A549 (cell line): ENCODE results near the gene EXOC6. TPM values are rescaled to one million over a fixed set of nuclear protein-coding genes. Genes with fewer than 3 reads are reported as not detected.
"Not testable (repeated sequence)": the region's sequence is repeated elsewhere in the genome, so short reads cannot be mapped to it uniquely, and the experiment has no call there.

Source experiments
- ATAC-seq, 2 experiments: fragments of 200-7000 bp in 1 of 2; fragments of >200 bp in 1 of 2; cut with Nextera tagmentation in 1 of 2; cut with Tn5 transposase in 1 of 2; 3 replicates each; pipeline versions ENCODE4 v1.8.0 to v1.9.1; 2018 to 2020; ENCODE audit warnings: mild to moderate bottlenecking in 1 of 2, moderate library complexity in 1 of 2
- CTCF ChIA-PET: fragments of 300-600 bp; sonication (Branson Sonifier 250); formaldehyde crosslinking; extraction: SDS; loops from one replicate; lab custom pipeline; 2021; ENCODE audit warnings: antibody characterized with exemption, inconsistent platforms; lab: Yijun Ruan, JAX
- POLR2A ChIA-PET: fragments of 350-600 bp; formaldehyde crosslinking; extraction: SDS; loops from one replicate; lab custom pipeline; 2021; ENCODE audit warnings: antibody characterized with exemption, inconsistent platforms; lab: Yijun Ruan, JAX
- DNase-seq, 2 experiments: peaks; one replicate each; pipeline versions ENCODE4 v3.0.0 to v3.0.0-alpha.2; 2011 to 2016; ENCODE audit warnings: low read depth in 1 of 2, low spot score in 1 of 2
- FAIRE-seq: peaks from 2 replicates; lab custom pipeline; 2011; peaks lifted over from hg19 to GRCh38; lab: Jason Lieb, UNC
- H3K27ac ChIP-seq, 2 experiments: fragments of >200 bp; sonication (Bioruptor Twin); formaldehyde crosslinking; 3 replicates each; pipeline ENCODE4 v1.5.1; 2016 to 2017
- H3K4me1 ChIP-seq: fragments of >200 bp; sonication (Bioruptor Twin); formaldehyde crosslinking; 3 replicates; pipeline ENCODE4 v1.6.1; 2016
- H3K4me2 ChIP-seq: fragments of >200 bp; sonication (Bioruptor Twin); formaldehyde crosslinking; 3 replicates; pipeline ENCODE4 v1.6.1; 2016
- H3K4me3 ChIP-seq: fragments of >200 bp; sonication (Bioruptor Twin); formaldehyde crosslinking; 3 replicates; pipeline ENCODE4 v1.5.1; 2016
- H3K9me3 ChIP-seq: fragments of >200 bp; sonication (Bioruptor Twin); formaldehyde crosslinking; 3 replicates; pipeline ENCODE4 v1.6.1; 2016
- CHD4 ChIP-seq: fragments of 200-600 bp; sonication (generic); IDR thresholded peaks from 2 replicates; pipeline ENCODE4 v1.6.1; 2016; ENCODE audit warnings: antibody characterized with exemption, mild to moderate bottlenecking, borderline replicate concordance
- E2F6 ChIP-seq: IDR thresholded peaks from 2 replicates; pipeline ENCODE4 v1.6.1; 2012; ENCODE audit warnings: low read depth, borderline replicate concordance
- FOSB ChIP-seq: fragments of 250-450 bp; sonication (Bioruptor Pico); IDR thresholded peaks from 2 replicates; pipeline ENCODE4 v1.5.0; 2020; ENCODE audit warnings: mild to moderate bottlenecking, moderate library complexity
- FOSL2 ChIP-seq, 2 experiments: fragments of 450-650 bp in 1 of 2; fragments of >200 bp in 1 of 2; sonication (Bioruptor Twin) in 1 of 2; formaldehyde crosslinking; IDR thresholded peaks; 2 replicates each; pipeline versions ENCODE4 v1.5.0 to v1.6.1; 2016 to 2020; ENCODE audit warnings: mild to moderate bottlenecking in 1 of 2, moderate library complexity in 1 of 2
- FOXS1 ChIP-seq: fragments of 250-450 bp; sonication (Bioruptor Pico); IDR thresholded peaks from 2 replicates; pipeline ENCODE4 v1.5.0; 2020; ENCODE audit warnings: mild to moderate bottlenecking, moderate library complexity
- HEYL ChIP-seq: fragments of 250-450 bp; sonication (Bioruptor Pico); IDR thresholded peaks from 2 replicates; pipeline ENCODE4 v1.8.0; 2021; ENCODE audit warnings: mild to moderate bottlenecking, moderate library complexity
- JUN ChIP-seq, 2 experiments: fragments of >200 bp; sonication (Bioruptor Twin); formaldehyde crosslinking; IDR thresholded peaks; 2 replicates in 1 of 2; 3 replicates in 1 of 2; pipeline ENCODE4 v1.6.1; 2016 to 2017
- KDM1A ChIP-seq: fragments of 200-600 bp; sonication (generic); IDR thresholded peaks from 2 replicates; pipeline ENCODE4 v1.6.1; 2016; ENCODE audit warnings: low read depth, mild to moderate bottlenecking
- MAZ ChIP-seq: fragments of 150-350 bp; IDR thresholded peaks from 2 replicates; pipeline ENCODE4 v1.6.1; 2014; ENCODE audit warnings: antibody characterized with exemption, low read depth, low read length, borderline replicate concordance
- PHF8 ChIP-seq: fragments of 200-600 bp; sonication (generic); IDR thresholded peaks from 2 replicates; pipeline ENCODE4 v1.6.1; 2016; ENCODE audit warnings: low read depth, mild to moderate bottlenecking, antibody characterized with exemption, moderate library complexity, borderline replicate concordance
- POLR2A ChIP-seq: IDR thresholded peaks from 2 replicates; pipeline ENCODE4 v1.6.1; 2012; ENCODE audit warnings: mild to moderate bottlenecking, low read length
- RAD21 ChIP-seq, 2 experiments: fragments of >200 bp in 1 of 2; sonication (Bioruptor Twin) in 1 of 2; formaldehyde crosslinking in 1 of 2; IDR thresholded peaks in 1 of 2; conservative IDR thresholded peaks in 1 of 2; 2 replicates in 1 of 2; 3 replicates in 1 of 2; pipeline ENCODE4 v1.6.1; 2012 to 2018; ENCODE audit warnings: inconsistent platforms in 1 of 2
- RCOR1 ChIP-seq: fragments of 150-350 bp; IDR thresholded peaks from 2 replicates; pipeline ENCODE4 v1.6.1; 2014; ENCODE audit warnings: antibody characterized with exemption, low read length, low read depth
- SMC3 ChIP-seq: fragments of >200 bp; sonication (Bioruptor Twin); formaldehyde crosslinking; IDR thresholded peaks from 3 replicates; pipeline ENCODE4 v1.6.1; 2018; ENCODE audit warnings: inconsistent platforms
- TP53 ChIP-seq: fragments of 250-450 bp; sonication (Bioruptor Pico); IDR thresholded peaks from 2 replicates; pipeline ENCODE4 v1.5.0; 2021; ENCODE audit warnings: mild to moderate bottlenecking, moderate library complexity
- ZC3H11A ChIP-seq: fragments of 450-650 bp; IDR thresholded peaks from 2 replicates; pipeline ENCODE4 v1.6.1; 2014; ENCODE audit warnings: antibody characterized with exemption, mild to moderate bottlenecking
- ZSCAN20 ChIP-seq: fragments of 250-450 bp; sonication (Bioruptor Pico); IDR thresholded peaks from 2 replicates; pipeline ENCODE4 v1.8.0; 2022; ENCODE audit warnings: mild to moderate bottlenecking, moderate library complexity
- WGBS: methylation state at CpG from one replicate; pipeline ENCODE4 v1.1.6; 2017; ENCODE audit errors: missing lambda C conversion rate; 5-methylcytosine and 5-hydroxymethylcytosine counted together
- polyA plus RNA-seq, 4 experiments: library from polyadenylated mRNA; depleted of rRNA in 3 of 4; stranded (reverse); fragments of >200 nt; fragmentation: RNase III in 1 of 4; extraction: RNeasy Plus Mini Kit Qiagen cat#74134 plus additional on column Dnase treatment in 1 of 4; gene quantifications; 2 replicates in 3 of 4; 3 replicates in 1 of 4; pipeline ENCODE4 v1.2.3, GENCODE V29; 2011 to 2017

The EXOC6 gene
- polyA plus RNA-seq, 2 of the 4 experiments (the other 2 are of a cell fraction): 16.8 to 48.5 TPM

- FAIRE-seq: no peak
- Histone ChIP-seq H3K4me3 (no peak overlapping the region), H3K9me3 (0 out of 3 replicates have a peak, but pooled peaks cover 2% of the 10 kb centered on the region), H3K4me1 (no peaks in the 10 kb centered on the region), H3K4me2 (no peak overlapping the region), H3K27ac (no peak overlapping the region)
- ATAC-seq: no peak
- ChIA-PET CTCF (no interaction called here), POLR2A (no interaction called here)
- TF ChIP-seq PHF8: no peak
- TF ChIP-seq TP53 (CRISPR knock-in tag): no peak
- TF ChIP-seq SMC3: no peak
- 29% methylated on average over 3 of the region's 3 CpGs for WGBS
- no peak for DNase-seq
These were observed 250.5 kb downstream of the EXOC6 start for GRCh38 chr10:93098816-93099215.

DNA sequence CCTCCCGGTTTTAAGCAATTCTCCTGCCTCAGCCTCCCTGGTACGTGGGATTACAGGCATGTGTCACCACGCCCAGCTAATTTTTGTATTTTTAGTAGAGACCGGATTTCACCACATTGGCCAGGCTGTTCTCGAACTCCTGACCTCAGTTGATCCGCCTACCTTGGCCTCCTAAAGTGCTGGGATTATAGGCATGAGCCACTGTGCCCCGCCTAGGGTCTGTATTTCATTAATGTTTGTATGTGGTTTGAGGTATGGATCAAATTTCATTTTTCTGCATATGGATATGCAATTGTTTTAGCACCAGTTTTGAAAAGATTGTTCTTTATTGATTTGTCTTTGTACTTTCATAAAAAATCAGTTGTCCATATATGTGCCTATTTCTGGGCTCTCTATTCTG lies 251.3 kb downstream of the EXOC6 start:
- no peak overlapping the region for H3K27ac ChIP-seq
- H3K9me3 ChIP-seq: 0 out of 3 replicates have a peak, but pooled peaks cover 4% of the 10 kb centered on the region
- ChIA-PET CTCF (interaction anchor here (0.9 kb wide), 1 partner anchor 97 kb away, joined by 3 read pairs; no protein-coding TSS in a partner anchor), POLR2A (no interaction called here)
- no peak overlapping the region for H3K4me2 ChIP-seq
- WGBS: 79% methylated on average over 7 of the region's 7 CpGs
- no peak overlapping the region for H3K4me3 ChIP-seq
- ATAC-seq (no peak), DNase-seq (no peak), FAIRE-seq (no peak)
- H3K4me1 ChIP-seq: no peaks in the 10 kb centered on the region
- TF ChIP-seq ZC3H11A: no peak
- TF ChIP-seq RCOR1: no peak
- no peak for TF ChIP-seq JUN (IDR thresholded peaks at IDR 0.05)
- no peak for TF ChIP-seq HEYL (CRISPR knock-in tag)
- no peak for TF ChIP-seq ZSCAN20 (CRISPR knock-in tag)
- TF ChIP-seq FOXS1 (CRISPR knock-in tag): no peak
- TF ChIP-seq MAZ: no peak

DNA sequence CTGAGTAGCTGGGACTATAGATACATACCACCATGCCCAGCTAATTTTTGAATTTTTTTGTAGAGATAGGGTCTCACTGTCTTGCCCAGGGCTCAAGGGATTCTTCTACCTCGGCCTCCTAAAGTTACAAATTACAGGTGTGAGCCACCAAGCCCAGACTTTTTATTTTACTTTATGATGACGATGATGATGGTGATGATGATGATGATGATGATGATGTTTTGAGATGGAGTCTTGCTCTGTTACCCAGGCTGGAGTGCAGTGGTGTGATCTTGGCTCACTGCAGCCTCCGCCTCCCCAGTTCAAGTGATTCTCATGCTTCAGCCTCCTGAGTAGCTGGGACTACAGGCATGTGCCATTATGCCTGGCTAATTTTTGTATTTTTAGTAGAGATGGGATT lies 252.8 kb downstream of the EXOC6 start:
- POLR2A ChIA-PET, H3K9me3 ChIP-seq, DNase-seq, H3K27ac ChIP-seq, H3K4me3 ChIP-seq, ATAC-seq, H3K4me1 ChIP-seq, H3K4me2 ChIP-seq, FAIRE-seq: not testable (repeated sequence)
- CTCF ChIA-PET: interaction anchor here (0.6 to 1.2 kb wide), 2 partner anchors 14 to 21 kb away, joined by 3 read pairs; no protein-coding TSS in a partner anchor
- 84% methylated on average over 3 of the region's 3 CpGs for WGBS

GRCh38 chr10:93103953-93104352 lies 255.6 kb downstream of the EXOC6 start:
- no peak for FAIRE-seq
- no peak overlapping the region for H3K4me3 ChIP-seq
- peaks cover 12% of the 10 kb centered on the region for H3K4me1 ChIP-seq
- ChIA-PET POLR2A (no interaction called here), CTCF (interaction anchor here (0.7 to 1.8 kb wide), 3 partner anchors 12 to 39 kb away, joined by 3 to 7 read pairs (median 3); no protein-coding TSS in a partner anchor)
- H3K27ac ChIP-seq: no peak overlapping the region
- no peak for ATAC-seq
- TF ChIP-seq FOSL2 (IDR thresholded peaks at IDR 0.05) (no peak), FOSL2 (CRISPR knock-in tag; IDR thresholded peaks at IDR 0.05) (no peak), E2F6 (no peak), POLR2A (no peak), FOSB (CRISPR knock-in tag) (no peak), KDM1A (no peak), CHD4 (no peak), RAD21 (conservative IDR thresholded peaks at IDR 0.05 in 1 of 2, IDR thresholded peaks at IDR 0.05 in 1 of 2) (no peak)
- H3K4me2 ChIP-seq: no peak overlapping the region
- 11% methylated on average over 1 of the region's 1 CpG for WGBS
- no peak for DNase-seq
- H3K9me3 ChIP-seq: 0 out of 3 replicates have a peak, but pooled peaks cover 5% of the 10 kb centered on the region
